ENCODE data around the gene KAZN.

- TF ChIP-seq ISL1 (CRISPR knock-in tag; IDR thresholded peaks at IDR 0.05): no peak
- no peak for TF ChIP-seq TSHZ2 (CRISPR knock-in tag; IDR thresholded peaks at IDR 0.05)
- no peak for TF ChIP-seq TOX (CRISPR knock-in tag; IDR thresholded peaks at IDR 0.05; ENCODE audit: borderline replicate concordance)
- TF ChIP-seq PATZ1 (CRISPR knock-in tag; IDR thresholded peaks at IDR 0.05; ENCODE audit: borderline replicate concordance): no peak
- TF ChIP-seq ARNTL (CRISPR knock-in tag; IDR thresholded peaks at IDR 0.05; ENCODE audit: borderline replicate concordance, low read depth): no peak
- no peak for TF ChIP-seq CREB5 (CRISPR knock-in tag; IDR thresholded peaks at IDR 0.05; ENCODE audit: low read depth)
- no peak for TF ChIP-seq ZFP30 (CRISPR knock-in tag; IDR thresholded peaks at IDR 0.05)
- TF ChIP-seq CSDC2 (CRISPR knock-in tag; IDR thresholded peaks at IDR 0.05): no peak
- TF ChIP-seq RARB (CRISPR knock-in tag; IDR thresholded peaks at IDR 0.05): no peak
Observed at GRCh38 chr1:15083578-15083977, 485.1 kb downstream of the KAZN start.
